Fibroblast of pulmonary artery (primary cell): Measurements from ENCODE around the gene HFM1.

Experiments
- DNase-seq: peaks from one replicate; pipeline ENCODE4 v3.0.0-alpha.2; 2010; ENCODE audit warnings: low read depth
- H3K4me3 ChIP-seq: replicated peaks from 2 replicates; pipeline ENCODE4 v1.5.1; 2011; ENCODE audit warnings: low read depth, mild to moderate bottlenecking, control low read depth, low read length, moderate library complexity
- TF ChIP-seq, protein P1 (sequence below): IDR thresholded peaks from 2 replicates; pipeline ENCODE4 v1.5.1; 2011; ENCODE audit warnings: mild to moderate bottlenecking, control low read depth, low read length, inconsistent platforms; ENCODE audit errors: missing control alignments

The HFM1 gene

GRCh38 chr1:91346824-91347223, 57.8 kb downstream of the HFM1 start:
- TF ChIP-seq, protein P1, sequence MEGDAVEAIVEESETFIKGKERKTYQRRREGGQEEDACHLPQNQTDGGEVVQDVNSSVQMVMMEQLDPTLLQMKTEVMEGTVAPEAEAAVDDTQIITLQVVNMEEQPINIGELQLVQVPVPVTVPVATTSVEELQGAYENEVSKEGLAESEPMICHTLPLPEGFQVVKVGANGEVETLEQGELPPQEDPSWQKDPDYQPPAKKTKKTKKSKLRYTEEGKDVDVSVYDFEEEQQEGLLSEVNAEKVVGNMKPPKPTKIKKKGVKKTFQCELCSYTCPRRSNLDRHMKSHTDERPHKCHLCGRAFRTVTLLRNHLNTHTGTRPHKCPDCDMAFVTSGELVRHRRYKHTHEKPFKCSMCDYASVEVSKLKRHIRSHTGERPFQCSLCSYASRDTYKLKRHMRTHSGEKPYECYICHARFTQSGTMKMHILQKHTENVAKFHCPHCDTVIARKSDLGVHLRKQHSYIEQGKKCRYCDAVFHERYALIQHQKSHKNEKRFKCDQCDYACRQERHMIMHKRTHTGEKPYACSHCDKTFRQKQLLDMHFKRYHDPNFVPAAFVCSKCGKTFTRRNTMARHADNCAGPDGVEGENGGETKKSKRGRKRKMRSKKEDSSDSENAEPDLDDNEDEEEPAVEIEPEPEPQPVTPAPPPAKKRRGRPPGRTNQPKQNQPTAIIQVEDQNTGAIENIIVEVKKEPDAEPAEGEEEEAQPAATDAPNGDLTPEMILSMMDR: no peak
- H3K4me3 ChIP-seq: no peak overlapping the region
- no peak for DNase-seq

DNA sequence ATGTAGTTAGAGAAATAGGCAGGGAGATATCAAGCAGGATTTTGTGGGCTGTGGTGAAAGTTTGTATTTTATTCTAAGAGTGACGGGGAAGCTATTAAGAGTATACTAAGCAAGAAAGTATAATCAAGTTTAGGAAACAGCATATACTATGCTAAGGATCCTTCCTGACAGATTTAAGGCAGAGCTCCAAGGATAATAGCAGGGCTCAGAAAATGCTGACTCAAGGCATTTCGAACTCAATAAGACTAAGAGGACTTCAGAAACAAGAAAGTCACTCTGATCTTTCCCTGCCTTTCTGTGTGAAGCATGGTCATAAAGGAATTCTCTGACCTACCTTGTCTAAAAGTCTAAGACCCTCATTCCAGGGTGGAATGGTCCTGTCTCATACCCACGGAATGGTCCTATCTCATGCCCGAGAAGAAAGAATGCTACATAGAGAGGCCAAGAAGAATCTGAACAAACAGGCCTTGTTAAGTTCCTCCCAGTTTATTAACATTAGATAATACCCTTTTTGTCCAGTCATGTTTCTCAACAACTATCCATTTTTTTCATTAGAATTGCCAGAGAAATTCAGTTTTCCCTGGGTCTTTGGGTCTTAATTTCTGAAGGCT, 59.1 kb downstream of the HFM1 start:
- no peak overlapping the region for H3K4me3 ChIP-seq
- peak; percentile 8 for DNase-seq
- TF ChIP-seq, protein P1: no peak

DNA sequence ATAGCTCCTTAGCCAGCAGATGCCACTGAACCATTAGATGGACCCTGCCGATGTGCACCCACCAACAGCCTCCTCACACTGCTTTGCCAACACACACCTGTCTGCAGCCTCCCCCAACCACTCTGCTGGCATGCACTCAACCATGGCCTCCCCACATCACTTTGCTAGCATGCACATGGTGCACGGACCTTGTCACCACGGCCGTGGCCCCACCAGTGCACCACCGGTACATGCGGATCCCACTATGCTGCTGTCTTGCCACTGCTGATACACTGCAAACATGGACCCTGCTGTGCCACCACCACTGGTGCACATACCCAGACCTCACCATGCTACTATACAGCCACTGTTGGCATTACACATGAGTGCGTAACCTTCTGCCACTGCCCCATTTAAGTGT, 66.1 kb downstream of the HFM1 start:
- no peak overlapping the region for H3K4me3 ChIP-seq
- TF ChIP-seq, protein P1: no peak
- DNase-seq: no peak

DNA sequence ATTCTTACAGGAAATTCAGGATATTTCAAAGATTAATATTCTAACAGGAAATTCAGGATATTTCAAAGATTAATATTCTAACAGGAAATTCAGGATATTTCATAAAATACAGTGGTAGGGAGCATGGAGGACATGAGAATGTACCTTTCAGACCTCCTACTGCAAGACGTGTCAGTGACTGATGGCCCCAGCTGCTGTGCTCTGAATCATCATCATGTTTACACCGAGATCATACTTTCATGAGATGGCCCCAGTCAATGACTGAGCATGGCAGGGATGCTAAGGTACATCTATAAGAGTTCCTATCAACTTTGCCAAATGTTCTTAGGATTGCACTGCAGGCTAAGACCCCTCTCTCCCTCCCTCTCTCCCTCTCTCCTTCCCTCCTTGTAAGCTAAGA, 69.0 kb downstream of the HFM1 start:
- DNase-seq: no peak
- H3K4me3 ChIP-seq: no peak overlapping the region
- TF ChIP-seq, protein P1: no peak

DNA sequence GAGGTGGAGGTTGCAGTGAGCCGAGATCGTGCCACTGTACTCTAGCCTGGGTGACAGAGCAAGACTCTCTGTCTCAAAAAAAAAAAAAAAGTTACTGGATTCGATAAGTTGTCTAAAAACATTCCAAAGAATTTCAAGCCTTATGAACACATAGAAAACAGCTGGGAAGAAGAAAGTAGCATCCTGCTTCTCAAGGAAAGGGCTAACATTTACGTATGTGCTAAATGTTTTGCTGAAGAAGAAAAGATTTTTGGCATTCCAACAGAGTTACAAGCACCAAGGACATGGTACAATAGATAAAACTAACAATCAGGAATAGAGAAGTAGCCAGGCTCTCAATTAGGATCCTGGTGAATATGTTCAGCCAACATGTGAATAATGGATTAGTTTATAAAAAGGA, 69.8 kb downstream of the HFM1 start:
- TF ChIP-seq, protein P1: no peak
- peak; percentile 21 for DNase-seq
- H3K4me3 ChIP-seq: no peak overlapping the region

GRCh38 chr1:91325456-91325855, 79.2 kb downstream of the HFM1 start:
- DNase-seq: no peak
- H3K4me3 ChIP-seq: no peak overlapping the region
- TF ChIP-seq, protein P1: no peak

DNA sequence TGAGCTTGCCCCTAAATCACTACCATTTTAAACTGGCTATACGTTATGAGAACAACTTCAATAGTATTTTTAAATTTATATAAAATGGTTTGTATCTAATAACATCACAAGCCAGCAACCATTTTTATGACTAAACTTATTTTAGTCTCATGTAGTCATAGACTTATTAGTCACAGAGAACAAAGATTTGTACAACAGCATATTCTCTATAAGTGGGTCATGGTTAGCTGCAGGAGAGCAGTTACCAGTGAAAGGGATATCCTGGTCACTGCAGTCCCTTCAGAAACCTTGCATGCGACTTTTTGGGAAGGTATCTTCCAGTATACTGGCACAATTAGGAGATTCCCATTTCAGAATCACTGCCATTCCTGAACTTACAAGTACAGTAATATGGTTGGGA, 90.0 kb downstream of the HFM1 start:
- H3K4me3 ChIP-seq: no peak overlapping the region
- no peak for DNase-seq

More for the DNA sequence above, 90.0 kb downstream of the HFM1 start:
- TF ChIP-seq, protein P1: no peak
